T-helper 2 cell treated with Interferon-gamma antibody and Interleukin-4, amounts not matched to agents 5 μg/mL and 100 μg/mL, for 36 hours (primary cell): ENCODE data around the gene PRPF6.
A peak's percentile ranks its signal among the peaks of the same experiment; 100 is the strongest.
"Not testable (repeated sequence)": the region's sequence is repeated elsewhere in the genome, so short reads cannot be mapped to it uniquely, and the experiment has no call there.

Source experiments
- DNase-seq: peaks from one replicate; pipeline ENCODE4 v3.0.0; 2021; ENCODE audit warnings: low spot score
- H3K27ac Mint-ChIP-seq: one replicate; pipeline ENCODE4 v1.8.0; 2021; ENCODE audit warnings: mild to moderate bottlenecking, mixed read lengths
- H3K27me3 Mint-ChIP-seq: one replicate; pipeline ENCODE4 v1.8.0; 2021; ENCODE audit warnings: low read depth, mixed read lengths
- H3K36me3 Mint-ChIP-seq: one replicate; pipeline ENCODE4 v1.8.0; 2021; ENCODE audit warnings: low read depth, mixed read lengths
- H3K4me1 Mint-ChIP-seq: one replicate; pipeline ENCODE4 v1.8.0; 2021; ENCODE audit warnings: low read depth, mixed read lengths
- H3K4me3 Mint-ChIP-seq: one replicate; pipeline ENCODE4 v1.8.0; 2022; ENCODE audit warnings: mild to moderate bottlenecking, moderate library complexity, mixed read lengths
- H3K9me3 Mint-ChIP-seq: one replicate; pipeline ENCODE4 v1.8.0; 2021; ENCODE audit warnings: mixed read lengths

PRPF6 gene

DNA sequence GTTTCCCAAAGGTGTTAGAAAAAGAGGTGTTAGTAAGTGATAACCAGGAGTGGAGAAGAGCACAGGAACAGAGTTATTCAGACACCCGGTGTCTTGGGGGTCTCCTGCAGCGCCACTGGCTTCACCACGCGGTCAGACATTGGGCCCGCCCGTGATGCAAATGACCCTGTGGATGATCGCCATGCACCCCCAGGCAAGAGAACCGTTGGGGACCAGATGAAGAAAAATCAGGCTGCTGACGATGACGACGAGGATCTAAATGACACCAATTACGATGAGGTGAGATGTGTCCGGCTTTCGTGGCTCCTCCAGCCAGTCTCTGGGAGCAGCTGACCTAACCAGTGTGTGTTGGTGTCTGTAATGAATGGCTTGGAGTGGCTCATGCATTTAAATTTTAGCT, 2.0 kb downstream of the PRPF6 start:
- H3K4me1 Mint-ChIP-seq, result peaks cover 35% of the 10 kb centered on the region
- peak overlapping the region; percentile 58 for H3K4me3 Mint-ChIP-seq
- H3K27ac Mint-ChIP-seq, result peak overlapping the region; percentile 75
- no peaks in the 10 kb centered on the region for H3K27me3 Mint-ChIP-seq
- H3K36me3 Mint-ChIP-seq, result peaks cover 36% of the 10 kb centered on the region
- no peaks in the 10 kb centered on the region for H3K9me3 Mint-ChIP-seq
- DNase-seq, result no peak

DNA sequence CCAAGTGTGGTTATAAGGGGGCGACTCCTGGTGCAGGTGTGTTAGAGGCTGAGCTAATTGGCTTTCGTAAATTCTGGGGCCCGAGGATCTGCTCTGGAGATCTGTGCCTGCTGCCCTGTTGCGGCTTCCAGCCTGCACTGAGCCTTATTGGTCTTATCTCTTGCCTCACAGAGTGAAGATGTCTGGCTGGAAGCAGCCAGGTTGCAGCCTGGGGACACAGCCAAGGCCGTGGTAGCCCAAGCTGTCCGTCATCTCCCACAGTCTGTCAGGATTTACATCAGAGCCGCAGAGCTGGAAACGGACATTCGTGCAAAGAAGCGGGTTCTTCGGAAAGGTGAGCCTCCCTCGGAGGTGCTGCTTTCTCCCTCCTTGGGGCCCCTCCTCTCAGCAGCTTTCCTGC, 20.0 kb downstream of the PRPF6 start:
- H3K36me3 Mint-ChIP-seq, result peaks cover 48% of the 10 kb centered on the region
- H3K4me1 Mint-ChIP-seq, result no peaks in the 10 kb centered on the region
- H3K9me3 Mint-ChIP-seq, result no peaks in the 10 kb centered on the region

DNA sequence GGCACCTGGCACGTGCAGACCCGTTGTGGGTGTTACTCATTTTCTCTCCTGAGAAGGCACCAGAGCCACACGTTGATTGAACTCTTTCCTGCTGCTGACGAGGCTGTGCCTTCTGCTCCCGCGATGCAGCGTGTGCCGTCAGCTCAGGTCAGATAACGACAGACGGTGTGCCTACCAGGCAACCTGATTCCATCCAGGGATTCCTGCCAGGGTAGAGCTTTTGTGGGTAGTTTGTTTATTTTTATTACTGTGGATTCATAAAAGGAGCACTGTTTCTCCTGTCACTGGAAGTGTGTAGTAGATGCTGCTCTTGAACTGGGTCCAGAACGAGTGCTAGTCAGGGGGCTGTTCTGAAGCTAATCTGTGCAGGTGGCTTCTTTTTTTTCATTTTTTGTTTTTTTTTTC, 20.7 kb downstream of the PRPF6 start:
- Mint-ChIP-seq H3K4me3 (no peak overlapping the region), H3K36me3 (peaks cover 46% of the 10 kb centered on the region), H3K27ac (no peak overlapping the region), H3K4me1 (no peaks in the 10 kb centered on the region), H3K27me3 (no peaks in the 10 kb centered on the region), H3K9me3 (no peaks in the 10 kb centered on the region)
- no peak for DNase-seq

More for the DNA sequence above, 20.0 kb downstream of the PRPF6 start:
- no peak for DNase-seq
- Mint-ChIP-seq H3K27ac (no peak overlapping the region), H3K27me3 (no peaks in the 10 kb centered on the region), H3K4me3 (no peak overlapping the region)

DNA sequence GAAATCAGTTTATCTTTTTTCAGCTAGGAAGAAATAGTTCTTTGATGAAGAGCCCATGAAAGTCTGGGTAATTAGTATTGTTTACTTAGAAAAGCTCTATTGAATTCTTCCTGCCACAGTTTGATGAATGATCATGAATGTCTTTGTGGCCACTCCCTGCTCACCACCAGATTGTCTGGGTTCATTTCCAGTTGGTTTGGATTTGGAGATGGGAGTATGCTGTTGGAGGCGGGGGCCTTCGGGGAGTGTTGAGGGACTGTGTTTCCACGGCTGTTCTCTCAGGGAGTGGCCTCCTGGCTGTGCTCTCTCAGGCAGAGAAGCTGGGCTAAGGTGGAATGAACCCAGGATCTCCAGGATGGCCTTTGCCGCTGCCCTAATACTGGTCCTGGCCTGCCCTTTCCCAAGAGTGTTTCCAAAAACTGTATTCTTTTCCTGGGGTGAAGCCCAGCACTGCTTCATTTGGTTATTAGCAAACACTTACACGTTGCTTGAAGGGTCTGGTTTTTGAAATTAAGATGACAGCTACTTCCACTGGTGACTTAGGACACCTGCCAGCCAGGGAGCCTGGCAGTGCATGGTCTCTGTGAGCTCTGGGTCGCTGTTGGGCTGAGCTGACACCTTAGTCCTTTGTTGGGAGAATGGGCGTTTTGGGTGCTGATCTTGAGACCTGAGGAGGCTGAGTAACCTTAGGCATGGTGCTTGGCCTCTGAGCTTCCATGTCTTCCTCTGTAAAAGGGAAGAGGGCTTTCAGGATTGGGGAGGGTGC, 23.2 kb downstream of the PRPF6 start:
- Mint-ChIP-seq H3K27me3 (no peaks in the 10 kb centered on the region), H3K36me3 (peaks cover 53% of the 10 kb centered on the region), H3K4me1 (peaks cover 4% of the 10 kb centered on the region), H3K9me3 (peaks cover 6% of the 10 kb centered on the region), H3K27ac (no peak overlapping the region), H3K4me3 (no peak overlapping the region)
- no peak for DNase-seq

DNA sequence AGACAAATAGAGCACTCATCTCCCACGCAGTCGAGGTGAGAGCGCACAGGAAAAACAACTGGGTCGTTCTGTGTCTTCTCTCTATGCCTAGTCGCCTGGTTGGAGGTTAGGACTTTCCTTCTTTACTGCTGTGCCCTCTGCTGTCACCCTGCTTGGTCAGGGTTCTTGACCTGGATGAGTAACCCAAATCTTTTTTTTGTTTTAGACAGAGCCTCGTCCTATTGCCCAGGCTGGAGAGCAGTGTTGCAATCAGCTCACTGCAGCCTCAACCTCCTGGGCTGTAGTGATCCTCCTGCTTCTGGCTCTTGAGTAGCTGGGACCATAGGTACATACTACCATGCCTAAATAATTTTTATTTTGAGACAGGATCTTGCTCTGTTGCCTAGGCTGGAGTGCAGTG, 24.5 kb downstream of the PRPF6 start:
- no peak for DNase-seq
- peaks cover 13% of the 10 kb centered on the region for H3K4me1 Mint-ChIP-seq

DNA sequence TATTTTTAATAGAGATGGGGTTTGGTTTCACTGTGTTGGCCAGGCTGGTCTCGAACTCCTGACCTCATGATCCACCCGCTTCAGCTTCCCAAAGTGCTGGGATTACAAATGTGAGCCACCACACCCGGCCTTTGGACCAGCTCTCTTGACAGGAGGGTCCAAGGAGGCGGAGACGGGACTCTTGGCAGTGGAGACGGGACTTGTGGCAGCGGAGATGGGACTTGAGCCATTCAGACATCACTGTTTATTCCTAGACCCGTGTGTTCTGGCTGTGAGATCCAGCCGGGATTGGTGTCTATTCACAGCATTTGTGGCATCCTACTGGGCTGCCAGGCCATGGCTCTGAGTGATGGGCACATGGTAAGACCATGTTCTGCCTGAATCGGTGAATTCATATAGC, 25.6 kb downstream of the PRPF6 start:
- peaks cover 17% of the 10 kb centered on the region for H3K4me1 Mint-ChIP-seq
- H3K27ac Mint-ChIP-seq, result no peak overlapping the region
- DNase-seq, result no peak
- no peaks in the 10 kb centered on the region for H3K27me3 Mint-ChIP-seq
- H3K36me3 Mint-ChIP-seq, result peaks cover 55% of the 10 kb centered on the region
- H3K4me3 Mint-ChIP-seq, result no peak overlapping the region
- H3K9me3 Mint-ChIP-seq, result peaks cover 10% of the 10 kb centered on the region

More for the DNA sequence above, 24.5 kb downstream of the PRPF6 start:
- H3K36me3 Mint-ChIP-seq, result peaks cover 55% of the 10 kb centered on the region
- H3K27ac Mint-ChIP-seq, result no peak overlapping the region
- peaks cover 10% of the 10 kb centered on the region for H3K9me3 Mint-ChIP-seq
- H3K27me3 Mint-ChIP-seq, result no peaks in the 10 kb centered on the region
- no peak overlapping the region for H3K4me3 Mint-ChIP-seq

DNA sequence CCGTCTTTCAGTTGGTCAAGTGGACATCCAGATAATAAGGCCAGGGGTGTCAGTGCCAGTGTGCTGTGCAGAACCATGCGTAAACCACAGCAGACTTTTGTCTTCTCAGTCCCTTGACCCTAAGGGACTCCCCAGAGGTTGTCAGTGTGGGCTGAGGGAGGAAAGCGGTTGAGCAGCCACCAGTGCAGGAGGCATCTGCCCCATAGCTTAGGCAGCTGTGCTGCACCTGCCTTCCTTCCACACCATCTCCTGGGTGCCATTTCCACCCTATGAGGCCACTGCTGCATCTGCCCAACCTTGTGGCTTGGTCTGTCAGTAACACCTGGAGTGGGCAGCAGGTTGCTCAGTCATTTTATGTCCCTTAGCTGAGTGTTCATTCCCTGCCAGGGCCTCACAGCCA, 26.0 kb downstream of the PRPF6 start:
- Mint-ChIP-seq H3K36me3 (peaks cover 52% of the 10 kb centered on the region), H3K4me3 (no peak overlapping the region), H3K4me1 (peaks cover 18% of the 10 kb centered on the region), H3K27ac (no peak overlapping the region), H3K27me3 (no peaks in the 10 kb centered on the region), H3K9me3 (peaks cover 10% of the 10 kb centered on the region)
- no peak for DNase-seq

DNA sequence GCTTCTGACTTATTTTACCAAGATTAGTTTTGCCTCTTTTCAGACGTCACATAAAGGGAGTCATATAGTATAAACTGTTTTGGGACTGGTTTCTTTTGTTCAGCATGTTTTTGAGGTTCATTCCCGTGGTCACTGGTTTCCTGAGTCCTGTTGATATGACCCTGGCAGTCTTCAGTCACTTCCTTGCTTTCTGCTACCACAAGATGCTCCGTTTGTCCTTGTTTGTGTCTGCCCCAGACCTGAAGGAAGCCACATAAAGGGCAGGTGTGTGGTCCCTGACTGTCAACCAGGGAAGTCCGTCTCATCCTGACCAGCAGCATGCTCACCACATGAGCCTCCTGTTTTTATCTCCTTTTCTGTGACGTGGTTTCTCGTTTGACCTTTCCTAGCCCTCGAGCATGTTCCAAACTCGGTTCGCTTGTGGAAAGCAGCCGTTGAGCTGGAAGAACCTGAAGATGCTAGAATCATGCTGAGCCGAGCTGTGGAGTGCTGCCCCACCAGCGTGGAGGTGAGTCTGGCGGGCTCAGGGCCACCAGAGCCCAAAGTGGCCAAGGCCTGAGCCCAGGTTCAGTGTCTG, 29.0 kb downstream of the PRPF6 start:
- H3K4me1 Mint-ChIP-seq, result peaks cover 26% of the 10 kb centered on the region
- peaks cover 59% of the 10 kb centered on the region for H3K36me3 Mint-ChIP-seq
- DNase-seq, result peak; percentile 11
- H3K9me3 Mint-ChIP-seq, result peaks cover 10% of the 10 kb centered on the region
- H3K27ac Mint-ChIP-seq, result peak overlapping the region; percentile 77
- H3K27me3 Mint-ChIP-seq, result no peaks in the 10 kb centered on the region
- H3K4me3 Mint-ChIP-seq, result peak overlapping the region; percentile 46

DNA sequence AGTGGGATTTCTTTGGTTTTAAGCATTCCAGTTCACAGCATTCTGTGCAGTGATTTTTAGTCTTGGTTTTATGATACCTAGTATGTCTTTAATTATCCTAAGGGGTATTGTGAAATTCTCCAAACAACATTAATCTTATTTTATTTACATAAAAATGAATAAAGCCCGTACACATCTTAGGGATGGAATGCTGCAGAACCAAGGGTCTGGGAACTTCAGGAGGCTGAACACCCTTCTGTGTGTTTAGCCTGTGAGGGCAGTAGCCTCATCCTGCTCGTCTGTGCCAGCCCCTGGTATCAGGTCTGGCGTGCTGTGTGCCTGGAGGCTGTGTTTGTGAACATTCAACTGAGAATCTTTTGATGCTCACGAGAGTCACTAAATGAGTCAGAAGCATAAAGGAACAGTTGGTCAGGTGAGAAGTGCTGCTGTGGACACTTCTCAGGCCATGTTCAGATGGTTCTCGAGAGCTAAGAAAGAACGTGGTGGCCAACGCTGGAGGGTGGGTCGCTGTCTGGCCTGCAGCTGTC, 29.8 kb downstream of the PRPF6 start:
- peaks cover 60% of the 10 kb centered on the region for H3K36me3 Mint-ChIP-seq
- H3K4me3 Mint-ChIP-seq, result no peak overlapping the region
- H3K27me3 Mint-ChIP-seq, result no peaks in the 10 kb centered on the region
- DNase-seq, result no peak
- H3K27ac Mint-ChIP-seq, result peak overlapping the region; percentile 41
- peaks cover 26% of the 10 kb centered on the region for H3K4me1 Mint-ChIP-seq
- peaks cover 10% of the 10 kb centered on the region for H3K9me3 Mint-ChIP-seq

DNA sequence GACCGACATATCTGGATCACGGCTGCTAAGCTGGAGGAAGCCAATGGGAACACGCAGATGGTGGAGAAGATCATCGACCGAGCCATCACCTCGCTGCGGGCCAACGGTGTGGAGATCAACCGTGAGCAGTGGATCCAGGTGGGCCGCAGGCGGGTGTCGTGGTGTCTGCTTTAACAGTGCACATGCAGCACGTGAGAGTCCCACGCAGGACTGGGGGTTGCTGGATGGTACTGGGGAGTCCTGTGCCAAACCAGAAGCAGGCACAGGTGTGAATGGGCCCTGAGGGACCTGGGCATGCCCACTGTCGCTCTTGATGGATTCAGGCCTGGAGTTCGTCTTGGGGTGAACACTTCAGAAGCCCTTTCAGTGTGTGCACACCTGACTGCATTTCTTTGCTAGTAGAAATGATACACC, 30.4 kb downstream of the PRPF6 start:
- no peaks in the 10 kb centered on the region for H3K27me3 Mint-ChIP-seq
- no peak overlapping the region for H3K4me3 Mint-ChIP-seq
- no peak for DNase-seq
- H3K36me3 Mint-ChIP-seq, result peaks cover 60% of the 10 kb centered on the region
- H3K4me1 Mint-ChIP-seq, result peaks cover 26% of the 10 kb centered on the region
- peaks cover 10% of the 10 kb centered on the region for H3K9me3 Mint-ChIP-seq
- H3K27ac Mint-ChIP-seq, result peak overlapping the region; percentile 52

DNA sequence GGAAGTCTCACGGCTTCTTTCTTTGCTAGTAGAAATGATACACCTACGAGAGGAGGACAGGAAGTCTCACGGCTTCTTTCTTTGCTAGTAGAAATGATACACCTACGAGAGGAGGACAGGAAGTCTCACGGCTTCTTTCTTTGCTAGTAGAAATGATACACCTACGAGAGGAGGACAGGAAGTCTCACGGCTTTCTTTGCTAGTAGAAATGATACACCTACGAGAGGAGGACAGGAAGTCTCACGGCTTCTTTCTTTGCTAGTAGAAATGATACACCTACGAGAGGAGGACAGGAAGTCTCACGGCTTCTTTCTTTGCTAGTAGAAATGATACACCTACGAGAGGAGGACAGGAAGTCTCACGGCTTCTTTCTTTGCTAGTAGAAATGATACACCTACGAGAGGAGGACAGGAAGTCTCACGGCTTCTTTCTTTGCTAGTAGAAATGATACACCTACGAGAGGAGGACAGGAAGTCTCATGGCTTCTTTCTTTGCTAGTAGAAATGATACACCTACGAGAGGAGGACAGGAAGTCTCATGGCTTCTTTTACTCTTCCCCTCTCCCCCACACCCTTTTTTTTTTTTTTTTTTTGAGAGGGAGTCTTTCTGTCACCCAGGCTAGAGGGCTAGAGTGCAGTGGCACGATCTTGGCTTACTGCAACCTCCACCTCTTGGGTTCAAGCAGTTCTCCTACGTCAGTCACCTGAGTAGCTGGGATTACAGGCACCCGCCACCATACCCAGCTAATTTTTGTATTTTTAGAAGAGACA, 31.6 kb downstream of the PRPF6 start:
- Mint-ChIP-seq H3K4me3 (peak overlapping the region; percentile 72), H3K9me3 (peaks cover 10% of the 10 kb centered on the region), H3K27ac (peak overlapping the region; percentile 93), H3K4me1 (peaks cover 26% of the 10 kb centered on the region), H3K36me3 (peaks cover 60% of the 10 kb centered on the region)
- not testable (repeated sequence) for H3K27me3 Mint-ChIP-seq, DNase-seq

DNA sequence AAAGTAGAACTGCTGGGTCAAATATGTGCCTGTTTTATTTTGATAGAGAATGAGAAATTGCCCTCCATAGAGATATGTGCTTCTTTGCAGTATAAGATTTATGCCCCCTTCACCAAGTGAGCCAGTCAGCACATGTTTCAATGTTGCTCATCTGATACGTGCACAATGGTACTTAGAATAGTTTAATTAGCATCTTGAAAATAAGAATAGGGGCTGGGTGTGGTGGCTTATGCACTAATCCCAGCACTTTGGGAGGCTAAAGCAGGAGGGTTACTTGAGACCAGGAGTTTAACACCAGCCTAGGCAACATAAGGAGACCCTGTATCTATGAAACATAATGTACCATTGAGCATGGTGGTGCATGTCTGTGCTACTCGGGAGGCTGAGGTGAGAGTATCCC, 34.7 kb downstream of the PRPF6 start:
- peak overlapping the region; percentile 24 for H3K4me3 Mint-ChIP-seq
- H3K4me1 Mint-ChIP-seq, result peaks cover 14% of the 10 kb centered on the region
- DNase-seq, result no peak
- H3K27ac Mint-ChIP-seq, result no peak overlapping the region
- no peaks in the 10 kb centered on the region for H3K9me3 Mint-ChIP-seq
- no peaks in the 10 kb centered on the region for H3K27me3 Mint-ChIP-seq
- H3K36me3 Mint-ChIP-seq, result peaks cover 50% of the 10 kb centered on the region

DNA sequence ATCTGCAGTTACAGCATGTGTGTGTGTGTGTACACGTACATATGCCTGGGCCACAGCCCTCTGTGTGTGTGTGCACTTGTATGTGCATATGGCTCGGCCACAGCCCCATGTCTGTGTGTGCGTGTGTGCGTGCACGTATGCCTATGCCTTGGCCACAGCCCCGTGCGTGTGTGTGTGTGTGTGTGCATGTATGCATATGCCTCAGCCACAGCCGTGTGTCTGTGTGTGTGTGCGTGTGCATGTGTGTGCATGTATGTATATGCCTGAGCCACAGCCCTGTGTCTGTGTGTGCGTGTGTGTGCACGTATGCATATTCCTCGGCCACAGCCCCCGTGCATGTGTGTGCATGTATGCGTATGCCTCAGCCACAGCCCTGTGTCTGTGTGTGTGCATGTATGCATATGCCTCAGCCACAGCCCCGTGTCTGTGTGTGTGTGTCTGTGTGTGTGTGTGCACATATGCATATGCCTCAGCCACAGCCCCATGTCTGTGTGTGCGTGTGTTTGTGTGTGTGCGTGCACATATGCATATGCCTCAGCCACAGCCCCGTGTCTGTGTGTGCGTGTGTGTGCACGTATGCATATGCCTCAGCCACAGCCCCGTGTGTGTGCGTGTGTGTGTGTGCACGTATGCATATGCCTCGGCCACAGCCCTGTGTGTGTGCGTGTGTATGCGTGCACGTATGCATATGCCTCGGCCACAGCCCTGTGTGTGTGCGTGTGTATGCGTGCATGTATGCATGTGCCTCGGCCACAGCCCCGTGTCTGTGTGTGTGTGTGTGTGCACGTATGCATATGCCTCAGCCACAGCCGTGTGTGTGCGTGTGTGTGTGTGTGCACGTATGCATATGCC, 40.4 kb downstream of the PRPF6 start:
- Mint-ChIP-seq H3K36me3 (peaks cover 60% of the 10 kb centered on the region), H3K4me1 (peaks cover 1% of the 10 kb centered on the region), H3K4me3 (no peak overlapping the region), H3K27me3 (no peaks in the 10 kb centered on the region), H3K27ac (no peak overlapping the region), H3K9me3 (no peaks in the 10 kb centered on the region)
- DNase-seq, result no peak
